Lung (tissue), 12 donors: ENCODE data around the gene GGPS1. TPM values are rescaled to one million over a fixed set of nuclear protein-coding genes. Genes with fewer than 3 reads are reported as not detected.

Experiments used
- ATAC-seq: fragments of 200-7000 bp; cut with Tn5 transposase; one replicate; pipeline ENCODE4 v1.9.1; 2020; ENCODE audit warnings: moderate number of reproducible peaks; ENCODE audit not compliant: insufficient read depth, low FRiP score
- DNase-seq, 3 donors: peaks; one replicate each; pipeline ENCODE4 v3.0.0-alpha.2; 2013 to 2017
- H3K27ac ChIP-seq, 2 donors: one replicate each; pipeline ENCODE4 v1.5.1; 2013; ENCODE audit warnings: mild to moderate bottlenecking in 2 of 2, moderate library complexity in 2 of 2, control low read depth in 1 of 2, inconsistent platforms in 1 of 2, low read depth in 1 of 2, low read length in 1 of 2
- H3K27me3 ChIP-seq, 3 donors: one replicate each; pipeline ENCODE4 v1.5.1; 2013; ENCODE audit warnings: low read length in 2 of 3; ENCODE audit not compliant: control insufficient read depth in 3 of 3, insufficient read depth in 3 of 3
- H3K36me3 ChIP-seq, 4 donors: one replicate each; pipeline ENCODE4 v1.5.1; 2013; ENCODE audit warnings: low read length in 4 of 4, mild to moderate bottlenecking in 1 of 4, moderate library complexity in 1 of 4; ENCODE audit not compliant: control insufficient read depth in 4 of 4, insufficient read depth in 4 of 4
- H3K4me1 ChIP-seq, 5 donors: one replicate each; pipeline ENCODE4 v1.5.1; 2013; ENCODE audit warnings: low read length in 5 of 5, mild to moderate bottlenecking in 2 of 5, moderate library complexity in 1 of 5; ENCODE audit not compliant: control insufficient read depth in 5 of 5, insufficient read depth in 5 of 5
- H3K4me3 ChIP-seq: one replicate; pipeline ENCODE4 v1.5.1; 2013; ENCODE audit warnings: mild to moderate bottlenecking, control low read depth, moderate library complexity
- H3K9ac ChIP-seq, 2 donors: one replicate each; pipeline ENCODE4 v1.5.1; 2013; ENCODE audit warnings: low read length in 2 of 2, control low read depth in 1 of 2; ENCODE audit not compliant: insufficient read depth in 1 of 2
- H3K9me3 ChIP-seq, 4 donors: one replicate each; pipeline ENCODE4 v1.5.1; 2013; ENCODE audit warnings: low read length in 3 of 4, mild to moderate bottlenecking in 1 of 4, moderate library complexity in 1 of 4; ENCODE audit not compliant: control insufficient read depth in 4 of 4, insufficient read depth in 3 of 4
- WGBS, 2 donors: extraction: QIAGEN DNeasy Blood & Tissue Kit; methylation state at CpG; one replicate each; pipeline ENCODE4 v1.1.7; 2013; 5-methylcytosine and 5-hydroxymethylcytosine counted together
- polyA plus RNA-seq, 2 donors: library from polyadenylated mRNA; stranded (reverse); fragments of 200-250 nt; gene quantifications; one replicate each; pipeline ENCODE4 v1.2.1, GENCODE V29; 2013
- total RNA-seq, 2 donors: library from RNA; depleted of rRNA in 1 of 2; stranded (reverse); fragments of >200 nt in 1 of 2; gene quantifications; one replicate each; pipeline ENCODE4 v1.2.1, GENCODE V29; 2014 to 2021
- TF ChIP-seq, protein P1 (sequence below): IDR thresholded peaks from 2 replicates; pipeline ENCODE4 v1.5.1; 2012; ENCODE audit warnings: mild to moderate bottlenecking; ENCODE audit errors: control extremely low read depth, extremely low read depth
- donor health status: control.
- donor health status: control.
- donor health status: Bipolar disorder and iron deficiency.
- donor health status: healthy.
- donor health status: DM: yes; HTN: yes; CAD: no.

Gene GGPS1
- total and polyA plus RNA-seq, 4 donors, result 16.3 to 34.0 (median 26.3) TPM

DNA sequence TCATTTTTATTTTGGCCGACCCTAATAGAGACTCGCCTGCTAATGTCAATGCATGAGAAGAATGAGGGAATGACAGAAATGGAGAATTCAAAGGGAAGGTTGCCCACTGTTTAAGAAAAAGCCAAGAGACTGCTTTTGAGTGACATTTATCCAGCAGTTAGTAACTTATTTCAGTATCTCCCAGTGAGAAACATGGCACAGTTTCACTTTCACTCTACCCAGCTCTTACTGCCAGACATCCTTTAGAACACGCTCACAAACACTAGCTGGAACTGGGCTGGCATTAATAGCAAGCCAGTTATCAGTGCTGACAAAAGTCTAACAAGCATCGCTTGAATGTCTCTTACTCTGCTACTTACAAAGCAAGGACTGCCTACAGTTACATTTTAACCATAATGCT, 8.5 kb downstream of the GGPS1 start:
- peak in 1 of 3 donors; percentile 66 for DNase-seq
- peaks cover 0 to 11% (median 7%) of the 10 kb centered on the region in 4 donors for H3K36me3 ChIP-seq
- no peak overlapping the region for H3K9ac ChIP-seq
- H3K27ac ChIP-seq, result peak overlapping the region in 1 of 2 donors; percentile 22
- no peak overlapping the region for H3K4me3 ChIP-seq
- WGBS, 2 donors, result 60 to 69% methylated on average over 4 of the region's 4 CpGs
- no peaks in the 10 kb centered on the region for H3K9me3 ChIP-seq
- H3K27me3 ChIP-seq, result no peaks in the 10 kb centered on the region
- H3K4me1 ChIP-seq, result peaks cover 0 to 3% (median 0%) of the 10 kb centered on the region in 5 donors
- TF ChIP-seq, protein P1, sequence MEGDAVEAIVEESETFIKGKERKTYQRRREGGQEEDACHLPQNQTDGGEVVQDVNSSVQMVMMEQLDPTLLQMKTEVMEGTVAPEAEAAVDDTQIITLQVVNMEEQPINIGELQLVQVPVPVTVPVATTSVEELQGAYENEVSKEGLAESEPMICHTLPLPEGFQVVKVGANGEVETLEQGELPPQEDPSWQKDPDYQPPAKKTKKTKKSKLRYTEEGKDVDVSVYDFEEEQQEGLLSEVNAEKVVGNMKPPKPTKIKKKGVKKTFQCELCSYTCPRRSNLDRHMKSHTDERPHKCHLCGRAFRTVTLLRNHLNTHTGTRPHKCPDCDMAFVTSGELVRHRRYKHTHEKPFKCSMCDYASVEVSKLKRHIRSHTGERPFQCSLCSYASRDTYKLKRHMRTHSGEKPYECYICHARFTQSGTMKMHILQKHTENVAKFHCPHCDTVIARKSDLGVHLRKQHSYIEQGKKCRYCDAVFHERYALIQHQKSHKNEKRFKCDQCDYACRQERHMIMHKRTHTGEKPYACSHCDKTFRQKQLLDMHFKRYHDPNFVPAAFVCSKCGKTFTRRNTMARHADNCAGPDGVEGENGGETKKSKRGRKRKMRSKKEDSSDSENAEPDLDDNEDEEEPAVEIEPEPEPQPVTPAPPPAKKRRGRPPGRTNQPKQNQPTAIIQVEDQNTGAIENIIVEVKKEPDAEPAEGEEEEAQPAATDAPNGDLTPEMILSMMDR, result no peak
- no peak for ATAC-seq

DNA sequence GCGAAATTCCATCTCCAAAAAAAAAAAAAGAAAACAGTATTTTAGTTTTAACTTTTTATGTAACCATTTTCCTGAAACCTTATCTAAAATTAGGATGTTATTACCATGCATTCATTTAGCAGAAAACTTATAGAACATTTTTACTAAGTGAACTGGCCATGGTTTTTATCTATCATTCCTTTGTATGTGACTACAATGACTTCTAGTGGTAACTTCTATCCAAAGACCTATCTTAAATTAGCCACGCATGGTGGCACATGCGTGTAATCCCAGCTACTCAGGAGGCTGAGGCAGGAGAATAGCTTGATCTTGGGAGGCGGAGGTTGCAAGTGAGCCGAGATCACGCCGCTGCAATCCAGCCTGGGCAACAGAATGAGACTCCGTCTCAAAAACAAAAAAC, 11.4 kb downstream of the GGPS1 start:
- Histone ChIP-seq H3K4me1 (no peaks in the 10 kb centered on the region), H3K36me3 (peaks cover 7 to 21% (median 14%) of the 10 kb centered on the region in 4 donors), H3K9me3 (no peaks in the 10 kb centered on the region), H3K27me3 (no peaks in the 10 kb centered on the region), H3K9ac (no peak overlapping the region), H3K4me3 (no peak overlapping the region), H3K27ac (no peak overlapping the region)
- DNase-seq (no peak), ATAC-seq (no peak)
- TF ChIP-seq, protein P1, result no peak
- 84% methylated on average over 8 of the region's 8 CpGs for WGBS, 2 donors

DNA sequence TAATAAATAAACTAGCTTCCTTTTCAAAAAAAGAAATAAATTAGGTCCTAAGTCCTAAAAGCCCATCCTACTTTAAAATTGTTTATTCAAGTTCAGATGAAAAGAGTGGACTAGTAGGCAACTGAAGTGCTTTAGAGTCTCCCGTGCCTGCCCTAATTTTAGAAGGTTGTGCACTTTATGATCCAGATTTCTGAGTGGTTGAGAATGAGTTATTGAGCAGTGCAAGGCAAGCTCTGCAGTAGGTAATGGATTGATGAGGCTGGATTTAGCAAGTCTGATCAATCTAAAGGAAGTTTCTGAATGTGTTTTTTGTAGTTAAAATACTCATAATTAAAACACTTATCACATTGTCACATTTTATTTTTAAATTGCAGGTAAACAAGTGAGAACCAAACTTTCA, 13.0 kb downstream of the GGPS1 start:
- Histone ChIP-seq H3K4me1 (no peaks in the 10 kb centered on the region), H3K9ac (no peak overlapping the region), H3K27me3 (no peaks in the 10 kb centered on the region), H3K4me3 (no peak overlapping the region), H3K36me3 (peaks cover 7 to 20% (median 18%) of the 10 kb centered on the region in 4 donors), H3K27ac (no peak overlapping the region), H3K9me3 (no peaks in the 10 kb centered on the region)
- DNase-seq (no peak), ATAC-seq (no peak)
- TF ChIP-seq, protein P1, result no peak
- WGBS, 2 donors, result 68 to 71% methylated on average over 1 of the region's 1 CpG

DNA sequence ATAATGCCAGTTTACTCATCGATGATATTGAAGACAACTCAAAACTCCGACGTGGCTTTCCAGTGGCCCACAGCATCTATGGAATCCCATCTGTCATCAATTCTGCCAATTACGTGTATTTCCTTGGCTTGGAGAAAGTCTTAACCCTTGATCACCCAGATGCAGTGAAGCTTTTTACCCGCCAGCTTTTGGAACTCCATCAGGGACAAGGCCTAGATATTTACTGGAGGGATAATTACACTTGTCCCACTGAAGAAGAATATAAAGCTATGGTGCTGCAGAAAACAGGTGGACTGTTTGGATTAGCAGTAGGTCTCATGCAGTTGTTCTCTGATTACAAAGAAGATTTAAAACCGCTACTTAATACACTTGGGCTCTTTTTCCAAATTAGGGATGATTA, 13.7 kb downstream of the GGPS1 start:
- 70 to 83% methylated on average over 6 of the region's 6 CpGs for WGBS, 2 donors
- ATAC-seq, result no peak
- Histone ChIP-seq H3K9me3 (no peaks in the 10 kb centered on the region), H3K4me1 (no peaks in the 10 kb centered on the region), H3K36me3 (peaks cover 5 to 17% (median 16%) of the 10 kb centered on the region in 4 donors), H3K27me3 (no peaks in the 10 kb centered on the region), H3K4me3 (no peak overlapping the region), H3K27ac (no peak overlapping the region), H3K9ac (no peak overlapping the region)
- TF ChIP-seq, protein P1, result no peak
- no peak for DNase-seq
